GM12874 (cell line): ENCODE measurements around the gene FCRL2.

Experiments used
- CTCF ChIP-seq: IDR thresholded peaks from 2 replicates; pipeline ENCODE4 v1.5.1; 2011; ENCODE audit warnings: low read depth, mild to moderate bottlenecking, control low read depth, low read length, moderate library complexity; ENCODE audit not compliant: insufficient read depth

Gene FCRL2

GRCh38 chr1:157776971-157777391 lies at the start of gene FCRL2:
Gene FCRL2, minus strand, starts transcription at chr1:157777132. Its CDS starts 59 bp downstream, at chr1:157777073.
- no peak for TF ChIP-seq CTCF

DNA sequence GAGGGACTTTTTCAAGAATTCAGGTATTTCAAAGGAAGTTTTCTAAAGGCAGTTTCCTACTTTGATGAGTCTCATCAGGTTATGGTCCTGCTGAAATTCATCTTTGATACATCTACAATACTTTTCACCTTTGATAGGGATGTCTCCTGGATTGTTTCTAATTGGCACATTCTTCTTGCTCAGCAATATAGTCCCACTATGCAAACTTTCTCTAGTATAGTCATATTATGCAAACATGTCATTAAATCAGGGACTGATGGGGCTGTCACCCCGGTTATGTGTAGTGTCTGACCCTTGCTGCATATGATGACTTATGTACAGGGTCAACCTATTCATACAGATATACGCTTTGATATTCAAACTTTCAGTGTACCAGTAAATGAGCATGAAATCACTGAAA lies 43.4 kb upstream of the FCRL2 start:
- no peak for TF ChIP-seq CTCF

GRCh38 chr1:157819896-157820295 lies 43.0 kb upstream of the FCRL2 start, which contains the start of gene FCRL1:
Gene FCRL1, minus strand, starts transcription at chr1:157820120. Its CDS starts 83 bp downstream, at chr1:157820037.
- TF ChIP-seq CTCF: no peak

- no peak for TF ChIP-seq CTCF
Measured at GRCh38 chr1:157819215-157819614, 42.3 kb upstream of the FCRL2 start.

DNA sequence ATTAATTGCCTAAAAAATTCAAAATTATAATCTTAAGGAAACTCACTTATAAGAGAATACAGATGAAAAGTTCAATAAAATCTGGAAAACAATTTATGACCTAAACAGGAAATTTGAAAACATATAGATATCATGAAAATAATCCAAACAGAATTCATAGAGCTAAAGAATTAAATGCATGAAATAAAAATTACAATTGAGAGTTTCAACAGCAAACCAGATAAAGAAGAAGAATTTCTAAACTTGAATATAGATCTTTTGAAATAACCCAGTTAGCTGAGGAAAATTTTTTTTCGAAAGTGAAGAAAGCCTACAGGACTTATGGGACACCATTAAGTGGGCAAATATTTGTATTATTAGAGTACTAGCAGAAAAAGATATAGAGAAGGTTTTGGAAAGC lies 36.3 kb upstream of the FCRL2 start:
- TF ChIP-seq CTCF: no peak

GRCh38 chr1:157806431-157807149 lies 29.7 kb upstream of the FCRL2 start:
- no peak for TF ChIP-seq CTCF

DNA sequence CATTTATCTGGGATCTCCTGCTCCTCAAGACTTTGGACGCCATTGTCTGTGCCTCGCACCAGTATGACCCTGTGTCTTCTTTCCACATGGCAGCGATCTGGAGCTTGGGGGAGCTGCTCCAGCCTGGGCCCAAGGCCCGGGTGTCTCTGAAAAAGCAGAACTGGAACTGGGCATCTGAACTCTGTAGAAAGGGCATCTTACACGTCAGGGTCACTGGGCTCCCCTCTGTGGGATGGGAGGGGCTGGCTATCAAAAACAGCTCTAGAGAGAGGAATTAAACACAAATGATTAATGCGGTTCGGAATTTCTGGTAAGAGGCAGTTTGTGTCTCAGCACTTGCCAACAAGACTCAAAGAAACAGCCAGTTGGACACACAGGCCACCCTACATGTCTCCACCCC lies 26.9 kb upstream of the FCRL2 start:
- TF ChIP-seq CTCF: no peak

- no peak for TF ChIP-seq CTCF
Measured at GRCh38 chr1:157799996-157800395, 23.1 kb upstream of the FCRL2 start.
